Measurements from ENCODE around the gene TREH. TPM values are rescaled to one million over a fixed set of nuclear protein-coding genes. Genes with fewer than 3 reads are reported as not detected.

Gene TREH
- total and polyA plus RNA-seq, 2 of the 8 experiments (the other 6 are each of a cell fraction or from before 2014, with no cell fraction given) = 0.03 TPM; not detected in 1

DNA sequence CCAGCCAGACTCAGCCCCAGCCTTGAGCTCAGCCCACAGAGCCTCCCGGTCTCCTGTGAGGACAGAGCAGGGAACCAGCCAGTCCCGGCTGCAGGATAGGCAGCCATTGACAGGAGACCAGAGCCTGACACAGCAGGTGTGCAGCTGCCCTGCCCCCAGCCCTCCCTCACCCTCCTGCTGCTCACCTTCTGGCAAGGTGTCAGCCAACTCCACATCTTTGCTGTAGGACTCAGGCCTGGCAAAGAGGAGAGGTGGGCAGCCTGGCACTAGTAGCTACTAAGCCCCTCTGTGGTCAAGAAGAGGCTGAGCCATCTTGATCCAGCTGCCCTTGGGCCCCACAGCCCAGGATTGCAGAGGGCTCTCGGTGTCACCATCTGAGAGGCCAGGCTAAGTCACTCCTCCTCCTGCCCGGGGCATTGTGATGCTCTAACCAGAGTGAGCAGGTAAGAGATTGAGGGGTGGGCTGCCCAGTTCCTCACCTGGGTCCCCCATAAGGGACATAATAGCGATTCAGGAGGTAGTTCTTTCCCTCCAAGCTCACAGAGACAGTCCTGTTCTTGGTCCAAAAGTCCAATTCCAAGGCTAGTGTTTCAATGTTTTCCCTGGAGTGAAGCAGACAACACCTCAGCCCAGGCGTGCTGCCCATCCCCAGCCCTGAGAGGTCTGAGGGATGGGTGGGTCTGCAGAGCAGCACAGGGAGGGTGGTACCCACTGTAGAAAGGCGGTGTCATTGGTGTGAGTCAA, 18.6 kb downstream of the TREH start (continued):
- TF ChIP-seq, protein P1, sequence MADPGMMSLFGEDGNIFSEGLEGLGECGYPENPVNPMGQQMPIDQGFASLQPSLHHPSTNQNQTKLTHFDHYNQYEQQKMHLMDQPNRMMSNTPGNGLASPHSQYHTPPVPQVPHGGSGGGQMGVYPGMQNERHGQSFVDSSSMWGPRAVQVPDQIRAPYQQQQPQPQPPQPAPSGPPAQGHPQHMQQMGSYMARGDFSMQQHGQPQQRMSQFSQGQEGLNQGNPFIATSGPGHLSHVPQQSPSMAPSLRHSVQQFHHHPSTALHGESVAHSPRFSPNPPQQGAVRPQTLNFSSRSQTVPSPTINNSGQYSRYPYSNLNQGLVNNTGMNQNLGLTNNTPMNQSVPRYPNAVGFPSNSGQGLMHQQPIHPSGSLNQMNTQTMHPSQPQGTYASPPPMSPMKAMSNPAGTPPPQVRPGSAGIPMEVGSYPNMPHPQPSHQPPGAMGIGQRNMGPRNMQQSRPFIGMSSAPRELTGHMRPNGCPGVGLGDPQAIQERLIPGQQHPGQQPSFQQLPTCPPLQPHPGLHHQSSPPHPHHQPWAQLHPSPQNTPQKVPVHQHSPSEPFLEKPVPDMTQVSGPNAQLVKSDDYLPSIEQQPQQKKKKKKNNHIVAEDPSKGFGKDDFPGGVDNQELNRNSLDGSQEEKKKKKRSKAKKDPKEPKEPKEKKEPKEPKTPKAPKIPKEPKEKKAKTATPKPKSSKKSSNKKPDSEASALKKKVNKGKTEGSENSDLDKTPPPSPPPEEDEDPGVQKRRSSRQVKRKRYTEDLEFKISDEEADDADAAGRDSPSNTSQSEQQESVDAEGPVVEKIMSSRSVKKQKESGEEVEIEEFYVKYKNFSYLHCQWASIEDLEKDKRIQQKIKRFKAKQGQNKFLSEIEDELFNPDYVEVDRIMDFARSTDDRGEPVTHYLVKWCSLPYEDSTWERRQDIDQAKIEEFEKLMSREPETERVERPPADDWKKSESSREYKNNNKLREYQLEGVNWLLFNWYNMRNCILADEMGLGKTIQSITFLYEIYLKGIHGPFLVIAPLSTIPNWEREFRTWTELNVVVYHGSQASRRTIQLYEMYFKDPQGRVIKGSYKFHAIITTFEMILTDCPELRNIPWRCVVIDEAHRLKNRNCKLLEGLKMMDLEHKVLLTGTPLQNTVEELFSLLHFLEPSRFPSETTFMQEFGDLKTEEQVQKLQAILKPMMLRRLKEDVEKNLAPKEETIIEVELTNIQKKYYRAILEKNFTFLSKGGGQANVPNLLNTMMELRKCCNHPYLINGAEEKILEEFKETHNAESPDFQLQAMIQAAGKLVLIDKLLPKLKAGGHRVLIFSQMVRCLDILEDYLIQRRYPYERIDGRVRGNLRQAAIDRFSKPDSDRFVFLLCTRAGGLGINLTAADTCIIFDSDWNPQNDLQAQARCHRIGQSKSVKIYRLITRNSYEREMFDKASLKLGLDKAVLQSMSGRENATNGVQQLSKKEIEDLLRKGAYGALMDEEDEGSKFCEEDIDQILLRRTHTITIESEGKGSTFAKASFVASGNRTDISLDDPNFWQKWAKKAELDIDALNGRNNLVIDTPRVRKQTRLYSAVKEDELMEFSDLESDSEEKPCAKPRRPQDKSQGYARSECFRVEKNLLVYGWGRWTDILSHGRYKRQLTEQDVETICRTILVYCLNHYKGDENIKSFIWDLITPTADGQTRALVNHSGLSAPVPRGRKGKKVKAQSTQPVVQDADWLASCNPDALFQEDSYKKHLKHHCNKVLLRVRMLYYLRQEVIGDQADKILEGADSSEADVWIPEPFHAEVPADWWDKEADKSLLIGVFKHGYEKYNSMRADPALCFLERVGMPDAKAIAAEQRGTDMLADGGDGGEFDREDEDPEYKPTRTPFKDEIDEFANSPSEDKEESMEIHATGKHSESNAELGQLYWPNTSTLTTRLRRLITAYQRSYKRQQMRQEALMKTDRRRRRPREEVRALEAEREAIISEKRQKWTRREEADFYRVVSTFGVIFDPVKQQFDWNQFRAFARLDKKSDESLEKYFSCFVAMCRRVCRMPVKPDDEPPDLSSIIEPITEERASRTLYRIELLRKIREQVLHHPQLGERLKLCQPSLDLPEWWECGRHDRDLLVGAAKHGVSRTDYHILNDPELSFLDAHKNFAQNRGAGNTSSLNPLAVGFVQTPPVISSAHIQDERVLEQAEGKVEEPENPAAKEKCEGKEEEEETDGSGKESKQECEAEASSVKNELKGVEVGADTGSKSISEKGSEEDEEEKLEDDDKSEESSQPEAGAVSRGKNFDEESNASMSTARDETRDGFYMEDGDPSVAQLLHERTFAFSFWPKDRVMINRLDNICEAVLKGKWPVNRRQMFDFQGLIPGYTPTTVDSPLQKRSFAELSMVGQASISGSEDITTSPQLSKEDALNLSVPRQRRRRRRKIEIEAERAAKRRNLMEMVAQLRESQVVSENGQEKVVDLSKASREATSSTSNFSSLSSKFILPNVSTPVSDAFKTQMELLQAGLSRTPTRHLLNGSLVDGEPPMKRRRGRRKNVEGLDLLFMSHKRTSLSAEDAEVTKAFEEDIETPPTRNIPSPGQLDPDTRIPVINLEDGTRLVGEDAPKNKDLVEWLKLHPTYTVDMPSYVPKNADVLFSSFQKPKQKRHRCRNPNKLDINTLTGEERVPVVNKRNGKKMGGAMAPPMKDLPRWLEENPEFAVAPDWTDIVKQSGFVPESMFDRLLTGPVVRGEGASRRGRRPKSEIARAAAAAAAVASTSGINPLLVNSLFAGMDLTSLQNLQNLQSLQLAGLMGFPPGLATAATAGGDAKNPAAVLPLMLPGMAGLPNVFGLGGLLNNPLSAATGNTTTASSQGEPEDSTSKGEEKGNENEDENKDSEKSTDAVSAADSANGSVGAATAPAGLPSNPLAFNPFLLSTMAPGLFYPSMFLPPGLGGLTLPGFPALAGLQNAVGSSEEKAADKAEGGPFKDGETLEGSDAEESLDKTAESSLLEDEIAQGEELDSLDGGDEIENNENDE (IDR thresholded peaks at IDR 0.05; ENCODE audit: insufficient replicate concordance, low read length) = no peak
- TF ChIP-seq GABPA (IDR thresholded peaks at IDR 0.05; ENCODE audit: borderline replicate concordance, insufficient read depth, low read length) (no peak), SAP30 (IDR thresholded peaks at IDR 0.05; ENCODE audit: insufficient read depth, insufficient replicate concordance, low read length) (no peak)
